ENCODE data around the gene HCN3. TPM values are rescaled to one million over a fixed set of nuclear protein-coding genes. Genes with fewer than 3 reads are reported as not detected.
A peak's percentile ranks its signal among the peaks of the same experiment; 100 is the strongest.

The HCN3 gene
- total and polyA plus RNA-seq, 2 of the 8 experiments (the other 6 are each of a cell fraction or from before 2014, with no cell fraction given), result 6.4 to 7.3 TPM

DNA sequence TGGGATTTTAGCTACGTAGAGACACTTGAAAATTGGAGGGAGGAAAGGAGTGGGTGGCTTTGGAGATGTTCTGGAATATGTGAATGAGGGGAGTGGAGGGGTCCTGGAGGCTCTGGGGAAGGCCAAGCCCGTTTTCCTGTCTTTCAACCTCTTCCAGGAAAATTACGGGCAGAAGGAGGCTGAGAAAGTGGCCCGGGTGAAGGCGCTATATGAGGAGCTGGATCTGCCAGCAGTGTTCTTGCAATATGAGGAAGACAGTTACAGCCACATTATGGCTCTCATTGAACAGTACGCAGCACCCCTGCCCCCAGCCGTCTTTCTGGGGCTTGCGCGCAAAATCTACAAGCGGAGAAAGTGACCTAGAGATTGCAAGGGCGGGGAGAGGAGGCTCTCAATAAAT, 43.0 kb downstream of the HCN3 start:
- Histone ChIP-seq H3K23me2 (ENCODE audit: low read depth, low read length) (peaks cover 16% of the 10 kb centered on the region; the same call in 1 of the 2 replicates), H3K27ac (ENCODE audit: low read depth, low read length) (no peak overlapping the region), H3K18ac (ENCODE audit: extremely low read depth, low read length) (no peak overlapping the region), H2BK12ac (ENCODE audit: low read depth, low read length) (no peak overlapping the region), H3K14ac (ENCODE audit: insufficient read length) (no peak overlapping the region), H3K9me3 (ENCODE audit: insufficient read depth in 2 of 2, low read depth in 1 of 2, low read length in 1 of 2) (no peaks in the 10 kb centered on the region), H3K4me2 (ENCODE audit: insufficient read depth in 1 of 2, low read depth in 2 of 2, low read length in 2 of 2) (peak overlapping the region; percentile 73 to 97), H2AFZ (ENCODE audit: low read length) (no peak overlapping the region), H2BK120ac (replicated peaks; ENCODE audit: low read depth, low read length) (no peak overlapping the region), H3K9ac (replicated peaks in 1 of 4; ENCODE audit: extremely low read depth in 1 of 4, low read depth in 3 of 4, low read length in 3 of 4) (no peak overlapping the region), H2BK15ac (ENCODE audit: low read length) (no peak overlapping the region), H3K4me1 (replicated peaks in 1 of 4; ENCODE audit: control insufficient read depth in 3 of 4, insufficient read depth in 4 of 4, low read length in 3 of 4) (peaks cover 6 to 20% (median 12%) of the 10 kb centered on the region in 4 experiments; a peak in 6 of 7 replicates), H4K91ac (replicated peaks; ENCODE audit: insufficient read length, low read length) (no peak overlapping the region), H2AK5ac (ENCODE audit: low read depth, low read length) (no peak overlapping the region), H3K4me3 (ENCODE audit: extremely low read depth in 1 of 4, insufficient read depth in 2 of 4, low read depth in 3 of 4, low read length in 4 of 4) (peak overlapping the region; percentile 42 to 94 (median 76); a peak in 7 of 8 replicates), H4K20me1 (replicated peaks in 1 of 2; ENCODE audit: control insufficient read depth in 1 of 2, insufficient read depth in 2 of 2, low read length in 2 of 2) (peaks cover 8 to 18% of the 10 kb centered on the region in 2 experiments), H3K36me3 (ENCODE audit: control insufficient read depth in 2 of 4, insufficient read depth in 4 of 4, low read length in 3 of 4) (peaks cover 4 to 25% (median 16%) of the 10 kb centered on the region in 4 experiments; a peak in 6 of 8 replicates), H3K27me3 (replicated peaks in 1 of 4; ENCODE audit: control insufficient read depth in 3 of 4, extremely low read depth in 1 of 4, insufficient read depth in 3 of 4, low read length in 3 of 4) (peaks cover 0 to 5% (median 3%) of the 10 kb centered on the region in 4 experiments; a peak in 4 of 7 replicates), H3K79me2 (ENCODE audit: control insufficient read depth in 1 of 2, insufficient read depth in 2 of 2, low read length in 2 of 2) (no peaks in the 10 kb centered on the region), H4K8ac (ENCODE audit: extremely low read depth, insufficient read depth, low read length) (no peak overlapping the region), H3K23ac (ENCODE audit: insufficient read length) (no peak overlapping the region), H3K79me1 (ENCODE audit: low read depth, low read length) (no peaks in the 10 kb centered on the region), H3K56ac (replicated peaks; ENCODE audit: insufficient read length, low read depth, low read length) (no peak overlapping the region), H3K4ac (replicated peaks; ENCODE audit: insufficient read length, low read depth, low read length) (no peak overlapping the region), H2BK5ac (ENCODE audit: low read depth, low read length) (peak overlapping the region; percentile 60), H4K5ac (ENCODE audit: insufficient read length, low read depth, low read length) (no peak overlapping the region), H2BK20ac (ENCODE audit: low read length) (no peak overlapping the region)
- no peak for FAIRE-seq
- 73% methylated on average over 11 of the region's 11 CpGs; no CpG with 5 or more reads in 1 of the 2 experiments for WGBS, 2 experiments (ENCODE audit: extremely low coverage in 1 of 2, insufficient coverage in 1 of 2, insufficient read length in 1 of 2, insufficient replicate concordance in 2 of 2, low coverage in 1 of 2, low lambda C conversion rate in 2 of 2, missing lambda C conversion rate in 1 of 2)
- TF ChIP-seq SIX5 (IDR thresholded peaks at IDR 0.05; ENCODE audit: low read depth, low read length) (no peak), SRF (IDR thresholded peaks at IDR 0.05; ENCODE audit: low read depth, low read length) (no peak), EGR1 (IDR thresholded peaks at IDR 0.05; ENCODE audit: borderline replicate concordance, low read depth, low read length) (no peak), NRF1 (IDR thresholded peaks at IDR 0.05; ENCODE audit: low read depth, low read length) (no peak), CHD2 (IDR thresholded peaks at IDR 0.05; ENCODE audit: low read length) (no peak), MAFK (IDR thresholded peaks at IDR 0.05; ENCODE audit: low read depth, low read length) (no peak), CEBPB (IDR thresholded peaks at IDR 0.05; ENCODE audit: low read depth, low read length) (no peak), SP2 (IDR thresholded peaks at IDR 0.05; ENCODE audit: low read length) (no peak), KDM5A (IDR thresholded peaks at IDR 0.05; ENCODE audit: low read length) (no peak)
- ChIA-PET POLR2A (ENCODE audit: partially characterized antibody) (interaction anchor here (0.8 to 4.6 kb wide), 16 partner anchors 8 to 147 kb away, joined by 3 to 21 read pairs (median 4); partner anchors contain the start of genes CLK2, FDPS, KRTCAP2 and MTX1), CTCF (ENCODE audit: partially characterized antibody) (interaction anchor here (0.8 to 15.0 kb wide), 9 partner anchors 9 to 127 kb away, joined by 3 to 227 read pairs (median 8); partner anchors contain the start of genes CLK2, ENTREP3 and FDPS)
- no peak for DNase-seq (ENCODE audit: low read depth in 1 of 2, low spot score in 2 of 2)

Measured in H1 (cell line).